HepG2 (cell line): ENCODE data around the gene PCDHGB3. TPM values are rescaled to one million over a fixed set of nuclear protein-coding genes. Genes with fewer than 3 reads are reported as not detected.

Experiments used
- ATAC-seq: fragments of 200-7000 bp; cut with Tn5 transposase; 3 replicates; pipeline ENCODE4 v1.9.1; 2020; ENCODE audit warnings: mild to moderate bottlenecking, moderate library complexity
- BruUV-seq: library from RNA; stranded (reverse); fragments of 400-500 nt; replicated peaks from 2 replicates; lab custom pipeline; 2021; lab: Mats Ljungman, UMichigan
- CTCF ChIA-PET: fragments of 300-600 bp; formaldehyde crosslinking; extraction: SDS; loops from one replicate; lab custom pipeline; 2021; ENCODE audit warnings: low total read pairs, inconsistent platforms, low intra/inter-chr PET ratio; lab: Yijun Ruan, JAX
- POLR2A ChIA-PET: fragments of 350-600 bp; sonication (Branson Sonifier 250); formaldehyde crosslinking; loops from one replicate; lab custom pipeline; 2020; ENCODE audit warnings: antibody characterized with exemption, inconsistent platforms; lab: Yijun Ruan, JAX
- DNase-seq: peaks from one replicate; pipeline ENCODE4 v3.0.0-alpha.2; 2015; ENCODE audit warnings: low spot score
- FAIRE-seq: peaks from 3 replicates; lab custom pipeline; 2011; peaks lifted over from hg19 to GRCh38; lab: Jason Lieb, UNC
- H2AFZ ChIP-seq: one replicate; pipeline ENCODE4 v1.6.1; 2011; ENCODE audit warnings: low read length, inconsistent platforms
- H3K27ac ChIP-seq: fragments of 300-600 bp; 3 replicates; pipeline ENCODE4 v1.8.0; 2011; ENCODE audit warnings: mixed run types, mild to moderate bottlenecking, mixed read lengths, low read length, inconsistent platforms; ENCODE audit not compliant: insufficient read depth; ENCODE audit errors: extremely low read length
- H3K27me3 ChIP-seq, 2 experiments: fragments of 200-600 bp in 1 of 2; 2 replicates in 1 of 2; 3 replicates in 1 of 2; pipeline versions ENCODE4 v1.6.0 to v1.8.0; 2011; ENCODE audit warnings: low read length in 2 of 2, mild to moderate bottlenecking in 2 of 2, moderate library complexity in 2 of 2, inconsistent platforms in 1 of 2; ENCODE audit not compliant: insufficient read depth in 2 of 2, control insufficient read depth in 1 of 2
- H3K36me3 ChIP-seq, 2 experiments: fragments of 200-600 bp in 1 of 2; replicated peaks in 1 of 2; 2 replicates in 1 of 2; 3 replicates in 1 of 2; pipeline versions ENCODE4 v1.5.1 to v1.8.0; 2011; ENCODE audit warnings: low read length in 2 of 2, inconsistent platforms in 1 of 2; ENCODE audit not compliant: insufficient read depth in 2 of 2, control insufficient read depth in 1 of 2
- H3K4me1 ChIP-seq: 2 replicates; pipeline ENCODE4 v1.5.1; 2012; ENCODE audit warnings: low read length, inconsistent platforms; ENCODE audit not compliant: insufficient read depth
- H3K4me2 ChIP-seq: 2 replicates; pipeline ENCODE4 v1.6.0; 2011; ENCODE audit warnings: low read depth, low read length, inconsistent platforms
- H3K4me3 ChIP-seq, 3 experiments: fragments of 200-600 bp in 1 of 3; sonication (generic), shearing (Covaris generic) in 1 of 3; replicated peaks in 1 of 3; 2 replicates each; pipeline ENCODE4 v1.5.1; 2011 to 2016; ENCODE audit warnings: low read length in 3 of 3, inconsistent platforms in 2 of 3, low read depth in 2 of 3, mild to moderate bottlenecking in 2 of 3, control low read depth in 1 of 3, mixed read lengths in 1 of 3; ENCODE audit not compliant: insufficient read depth in 1 of 3
- H3K79me2 ChIP-seq: one replicate; pipeline ENCODE4 v1.6.1; 2011; ENCODE audit warnings: low read length, inconsistent platforms; ENCODE audit not compliant: insufficient read depth
- H3K9ac ChIP-seq: 2 replicates; pipeline ENCODE4 v1.6.0; 2011; ENCODE audit warnings: mild to moderate bottlenecking, low read depth, low read length, inconsistent platforms; ENCODE audit not compliant: insufficient read depth
- H3K9me3 ChIP-seq: 2 replicates; pipeline ENCODE4 v1.5.1; 2012; ENCODE audit warnings: mild to moderate bottlenecking, low read length
- H4K20me1 ChIP-seq: 2 replicates; pipeline ENCODE4 v1.6.0; 2011; ENCODE audit warnings: inconsistent platforms, mild to moderate bottlenecking, low read length, moderate library complexity; ENCODE audit not compliant: insufficient read depth
- ATF2 ChIP-seq: sonication (generic); formaldehyde crosslinking; IDR thresholded peaks from 2 replicates; pipeline ENCODE4 v1.4.0; 2020; ENCODE audit warnings: missing genetic modification reagents
- ATRX ChIP-seq: sonication (generic); formaldehyde crosslinking; IDR thresholded peaks from 2 replicates; pipeline ENCODE4 v1.4.0; 2020; ENCODE audit warnings: missing genetic modification reagents, borderline replicate concordance
- CBX1 ChIP-seq: IDR thresholded peaks from one replicate; pipeline ENCODE4 v1.6.1; 2016; ENCODE audit warnings: antibody characterized with exemption, low read depth
- MATR3 ChIP-seq: sonication (generic); formaldehyde crosslinking; IDR thresholded peaks from 2 replicates; pipeline ENCODE4 v1.4.0; 2020; ENCODE audit warnings: missing genetic modification reagents
- MAX ChIP-seq: IDR thresholded peaks from 2 replicates; pipeline ENCODE4 v1.6.1; 2012; ENCODE audit warnings: inconsistent platforms
- POLR2G ChIP-seq: fragments of 200-400 bp; formaldehyde crosslinking; IDR thresholded peaks from 2 replicates; pipeline ENCODE4 v1.6.1; 2018; ENCODE audit warnings: mild to moderate bottlenecking, low read depth, low read length, moderate library complexity
- SNAPC4 ChIP-seq: sonication (generic); formaldehyde crosslinking; IDR thresholded peaks from 2 replicates; pipeline ENCODE4 v1.4.0; 2020; ENCODE audit warnings: mild to moderate bottlenecking, missing genetic modification reagents
- SNRNP70 ChIP-seq: fragments of 200-400 bp; formaldehyde crosslinking; IDR thresholded peaks from 2 replicates; pipeline ENCODE4 v1.6.1; 2017; ENCODE audit warnings: mild to moderate bottlenecking, low read depth, low read length, moderate library complexity
- TFDP1 ChIP-seq: IDR thresholded peaks from 2 replicates; pipeline ENCODE4 v1.6.1; 2016; ENCODE audit warnings: missing compliant biosample characterization, missing genetic modification reagents, borderline replicate concordance
- UBTF ChIP-seq: sonication (generic); formaldehyde crosslinking; IDR thresholded peaks from 2 replicates; pipeline ENCODE4 v1.4.0; 2020; ENCODE audit warnings: mild to moderate bottlenecking, missing genetic modification reagents
- ZNF839 ChIP-seq: sonication (generic); formaldehyde crosslinking; IDR thresholded peaks from 2 replicates; pipeline ENCODE4 v1.4.0; 2020; ENCODE audit warnings: missing genetic modification reagents, mild to moderate bottlenecking, borderline replicate concordance
- ZNF878 ChIP-seq: sonication (generic); formaldehyde crosslinking; IDR thresholded peaks from 2 replicates; pipeline ENCODE4 v1.8.1; 2023; ENCODE audit warnings: mild to moderate bottlenecking, missing genetic modification reagents, moderate library complexity
- WGBS: methylation state at CpG from one replicate; pipeline ENCODE4 v1.1.6; 2017; ENCODE audit warnings: low lambda C conversion rate; 5-methylcytosine and 5-hydroxymethylcytosine counted together
- in situ Hi-C: cut with HindIII; loops from 2 replicates; pipeline ENCODE4 v1.10.0; 2017; ENCODE audit warnings: low pct_unique_long_range_greater_than_20kb; ENCODE audit not compliant: extremely low pct_ligation_motif_present
- intact Hi-C: fragments of 100-400 bp; cut with micrococcal nuclease; formaldehyde crosslinking; loops from one replicate; pipeline ENCODE4 v1.10.0; 2022; ENCODE audit not compliant: unreplicated experiment
- polyA plus RNA-seq, 8 experiments: library from polyadenylated mRNA; depleted of rRNA in 3 of 8; stranded (reverse) in 7 of 8; unstranded in 1 of 8; fragments of >200 nt; fragmentation: Illumina TruSeq in 4 of 8; extraction: Trizol in 4 of 8; gene quantifications; 2 replicates each; pipeline versions ENCODE4 v1.2.1 to v1.2.3, GENCODE V29; 2011 to 2016; ENCODE audit warnings: low read depth in 4 of 8, missing spikeins in 1 of 8, mixed read lengths in 1 of 8; ENCODE audit not compliant: insufficient read depth in 1 of 8
- total RNA-seq, 5 experiments: library from RNA; depleted of rRNA; stranded (reverse); fragments of >200 nt; fragmentation: Illumina TruSeq; extraction: Trizol; gene quantifications; 2 replicates each; pipeline ENCODE4 v1.2.3, GENCODE V29; 2016; ENCODE audit warnings: low read depth in 1 of 5

Gene PCDHGB3
- total and polyA plus RNA-seq, 2 of the 13 experiments (the other 11 are each of a cell fraction or from before 2014, with no cell fraction given) = 0.40 to 0.44 TPM

GRCh38 chr5:141330299-141331080 is 39.6 kb upstream of the PCDHGB3 start, which contains the start of gene PCDHGA1:
Gene PCDHGA1, plus strand, starts transcription at chr5:141330514.
- no peak within 1 kb of the TSS for H3K27ac ChIP-seq
- DNase-seq = peak; percentile 51
- peak within 1 kb of the TSS; percentile 100 for H2AFZ ChIP-seq
- 0 out of 2 replicates have a peak, but pooled peaks cover 4% of the 10 kb centered on the region for H3K9me3 ChIP-seq
- peaks cover 0 to 15% of the 10 kb centered on the region in 2 experiments; a peak in 2 of 5 replicates for H3K27me3 ChIP-seq
- ChIA-PET CTCF (interaction anchor here (0.7 to 1.2 kb wide), 2 partner anchors 194 to 227 kb away, joined by 3 to 4 read pairs; no protein-coding TSS in a partner anchor), POLR2A (interaction anchor here (0.7 to 1.6 kb wide), 3 partner anchors 10 to 967 kb away, joined by 3 to 22 read pairs (median 5); partner anchors contain the start of gene TAF7)
- WGBS = 10% methylated on average over 14 of the region's 21 CpGs
- no TSS peak for BruUV-seq
- in situ Hi-C loops (no loop called here), intact Hi-C loops (no loop called here)
- peak within 1 kb of the TSS; percentile 68 for H3K9ac ChIP-seq
- no peaks in the 10 kb centered on the region for H4K20me1 ChIP-seq
- peak within 1 kb of the TSS; percentile 97 for H3K4me2 ChIP-seq
- no peaks in the 10 kb centered on the region for H3K79me2 ChIP-seq
- peak; percentile 92 for ATAC-seq
- H3K4me3 ChIP-seq = peak within 1 kb of the TSS; percentile 61 to 71 (median 61)
- H3K36me3 ChIP-seq = no peaks in the 10 kb centered on the region
- peaks cover 15% of the 10 kb centered on the region for H3K4me1 ChIP-seq
- peak; percentile 78 for FAIRE-seq
- TF ChIP-seq ATRX (CRISPR knock-in tag) = no peak
- TF ChIP-seq MATR3 (CRISPR knock-in tag) = no peak
- TF ChIP-seq SNRNP70 = no peak
- TF ChIP-seq MAX = peak; percentile 49; the same call in 1 of the 2 replicates
- TF ChIP-seq TFDP1 (CRISPR knock-in tag) = no peak
- TF ChIP-seq UBTF = no peak
- no peak for TF ChIP-seq SNAPC4 (CRISPR knock-in tag)
- peak; percentile 23 for TF ChIP-seq CBX1
- no peak for TF ChIP-seq ATF2 (CRISPR knock-in tag)
- no peak for TF ChIP-seq ZNF878
- no peak for TF ChIP-seq POLR2G
- no peak for TF ChIP-seq ZNF839 (CRISPR knock-in tag)
